Activated naive CD8-positive, alpha-beta T cell (primary cell): ENCODE results near the gene NDFIP2.

Source experiments
- H3K27ac Mint-ChIP-seq: one replicate; pipeline ENCODE4 v1.8.0; 2021; ENCODE audit warnings: mixed read lengths
- H3K27me3 Mint-ChIP-seq: one replicate; pipeline ENCODE4 v1.8.0; 2021; ENCODE audit warnings: mixed read lengths
- H3K36me3 Mint-ChIP-seq: one replicate; pipeline ENCODE4 v1.8.0; 2021; ENCODE audit warnings: mixed read lengths
- H3K4me1 Mint-ChIP-seq: one replicate; pipeline ENCODE4 v1.8.0; 2021; ENCODE audit warnings: low read depth, mixed read lengths
- H3K4me3 Mint-ChIP-seq: one replicate; pipeline ENCODE4 v1.8.0; 2021; ENCODE audit warnings: mild to moderate bottlenecking, mixed read lengths
- H3K9me3 Mint-ChIP-seq: one replicate; pipeline ENCODE4 v1.8.0; 2021; ENCODE audit warnings: low read depth, mixed read lengths

The NDFIP2 gene

GRCh38 chr13:79604752-79605151 is 123.8 kb downstream of the NDFIP2 start:
- Mint-ChIP-seq H3K27ac (no peak overlapping the region), H3K9me3 (peaks cover 6% of the 10 kb centered on the region), H3K4me3 (no peak overlapping the region), H3K27me3 (peaks cover 2% of the 10 kb centered on the region), H3K4me1 (no peaks in the 10 kb centered on the region), H3K36me3 (peaks cover 2% of the 10 kb centered on the region)
